HG03432 (cell line): ENCODE measurements around the gene CDH4.
A peak's percentile ranks its signal among the peaks of the same experiment; 100 is the strongest.

Experiments used
- ATAC-seq: cut with Tn5 transposase; IDR thresholded peaks from one replicate; pipeline ENCODE4 v1.9.1; 2021; ENCODE audit warnings: mild to moderate bottlenecking, moderate library complexity; ENCODE audit not compliant: unreplicated experiment

CDH4 gene

GRCh38 chr20:61911824-61912223, 659.8 kb downstream of the CDH4 start:
- no peak for ATAC-seq

GRCh38 chr20:61912665-61913422, 660.8 kb downstream of the CDH4 start:
- ATAC-seq: peak; percentile 59

GRCh38 chr20:61913423-61914225, 661.6 kb downstream of the CDH4 start:
- ATAC-seq: no peak

GRCh38 chr20:61915101-61915500, 663.0 kb downstream of the CDH4 start:
- ATAC-seq: no peak

DNA sequence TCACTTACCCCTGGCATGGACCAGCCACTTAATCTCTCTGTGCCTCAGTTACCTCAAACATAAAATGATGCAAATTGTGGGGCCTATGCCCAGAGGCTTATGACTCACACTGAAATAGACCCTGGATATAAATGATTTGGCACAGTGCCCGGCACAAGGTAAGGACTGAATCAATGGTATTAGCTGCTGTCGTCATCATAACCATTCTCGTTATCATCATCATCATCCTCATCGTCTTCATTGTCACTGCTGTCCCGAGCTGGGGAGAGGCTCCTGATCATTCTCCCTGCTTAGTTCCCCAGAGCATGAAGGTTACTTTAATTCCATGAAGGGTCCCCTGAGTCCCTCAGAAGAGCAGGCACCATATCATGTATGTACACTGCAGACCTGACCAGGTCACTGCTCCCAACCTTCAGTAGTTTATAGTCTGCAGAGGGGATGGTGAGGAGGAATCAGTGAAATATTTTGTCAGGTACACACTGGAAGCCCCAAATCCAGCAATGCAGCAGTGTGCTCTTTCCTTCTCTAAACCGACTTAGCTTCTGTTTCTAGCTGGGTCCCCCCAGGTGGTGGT, 664.3 kb downstream of the CDH4 start:
- ATAC-seq: no peak

- no peak for ATAC-seq
Measured at GRCh38 chr20:61917474-61918145, 665.5 kb downstream of the CDH4 start.

DNA sequence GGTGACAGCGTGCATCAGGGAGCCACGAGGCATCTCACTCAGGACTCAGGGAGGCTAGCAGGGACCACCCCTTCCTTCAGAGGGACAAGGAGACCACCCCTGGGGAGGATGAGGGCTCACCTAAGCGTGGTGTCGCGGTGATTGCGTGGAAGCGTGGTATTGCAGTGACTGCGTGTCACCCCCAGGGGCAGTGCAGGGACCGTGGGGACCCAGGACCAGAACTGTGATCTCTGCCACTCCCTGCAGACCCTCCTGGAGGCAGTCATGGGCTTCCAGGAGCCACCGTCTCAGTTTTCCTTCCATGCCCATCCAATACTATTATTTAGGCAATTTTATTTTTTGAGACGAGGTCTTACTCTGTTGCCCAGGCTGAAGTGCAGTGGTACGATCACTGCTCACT, 666.5 kb downstream of the CDH4 start:
- no peak for ATAC-seq

- ATAC-seq: no peak
Measured at GRCh38 chr20:61919239-61919638, 667.2 kb downstream of the CDH4 start.

- ATAC-seq: no peak
Measured at GRCh38 chr20:61919675-61920365, 667.8 kb downstream of the CDH4 start.

- ATAC-seq: no peak
Measured at GRCh38 chr20:61922411-61922810, 670.4 kb downstream of the CDH4 start.

GRCh38 chr20:61922936-61923335, 670.9 kb downstream of the CDH4 start:
- no peak for ATAC-seq

- ATAC-seq: no peak
Measured at GRCh38 chr20:61923371-61924166, 671.5 kb downstream of the CDH4 start.

DNA sequence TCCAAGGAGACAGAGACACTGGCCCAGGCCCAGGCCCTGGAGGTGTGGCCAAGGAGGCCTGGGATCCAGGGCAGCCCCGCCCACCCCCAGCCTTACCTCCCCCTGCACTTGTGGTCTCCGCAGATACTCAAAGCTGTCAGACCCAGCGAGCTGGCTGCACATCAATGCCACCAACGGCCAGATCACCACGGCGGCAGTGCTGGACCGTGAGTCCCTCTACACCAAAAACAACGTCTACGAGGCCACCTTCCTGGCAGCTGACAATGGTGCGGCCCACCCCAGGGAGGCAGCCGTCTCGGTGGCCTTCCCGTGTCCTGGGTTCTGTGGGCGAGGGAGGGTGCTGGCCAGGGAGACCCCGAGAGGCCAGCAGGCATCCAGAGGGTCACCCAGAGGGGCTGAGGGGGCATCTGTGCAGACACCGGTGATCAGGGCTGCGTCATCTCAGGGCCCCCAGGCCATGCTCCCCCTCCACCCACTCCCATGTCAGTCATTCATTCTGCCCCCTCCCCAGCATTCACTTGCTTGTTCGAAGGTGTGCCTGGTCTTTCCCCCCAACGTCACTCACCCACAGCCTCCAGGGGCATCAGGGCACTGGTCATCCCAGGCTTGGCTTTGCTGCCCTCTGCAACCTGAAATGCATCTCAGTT, 672.3 kb downstream of the CDH4 start:
- no peak for ATAC-seq

- no peak for ATAC-seq
Measured at GRCh38 chr20:61924858-61925554, 672.9 kb downstream of the CDH4 start.

GRCh38 chr20:61925555-61926252, 673.6 kb downstream of the CDH4 start:
- no peak for ATAC-seq

DNA sequence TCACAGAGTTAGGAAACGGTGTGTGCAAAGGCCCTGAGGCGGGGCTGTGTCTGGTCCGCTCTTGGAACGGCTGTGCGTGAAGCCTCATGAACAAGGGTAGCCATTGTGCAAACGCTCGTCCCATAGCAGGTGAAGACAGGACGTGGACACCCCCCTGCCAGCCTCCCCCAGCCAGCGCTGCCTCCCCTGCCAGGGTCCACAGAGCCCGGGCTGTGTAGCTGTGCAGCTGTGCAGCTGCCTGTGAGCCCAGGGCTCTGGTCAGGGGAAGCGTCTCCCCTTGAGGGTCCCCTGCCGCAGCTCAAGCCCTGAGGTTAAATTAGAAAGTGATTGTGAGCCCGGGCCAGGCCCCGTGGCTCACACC, 674.2 kb downstream of the CDH4 start:
- ATAC-seq: no peak

DNA sequence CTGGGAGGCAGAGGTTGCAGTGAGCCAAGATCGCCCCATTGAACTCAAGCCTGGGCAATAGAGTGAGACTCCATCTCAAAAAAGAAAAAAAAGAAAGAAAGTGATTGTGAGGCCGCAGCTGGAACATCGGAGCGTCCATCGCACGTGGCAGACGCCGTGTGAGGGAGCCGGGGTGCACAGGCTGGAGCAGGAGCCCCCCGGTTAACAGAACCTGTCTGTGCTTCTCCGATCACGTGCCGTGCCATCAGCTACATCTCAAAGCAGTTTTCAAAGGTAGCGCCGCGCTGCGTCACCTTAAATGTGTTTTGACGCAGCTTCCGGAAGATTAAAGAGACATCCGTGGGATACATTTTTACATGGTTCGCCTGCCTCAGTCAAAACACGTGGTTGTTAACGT, 674.7 kb downstream of the CDH4 start:
- ATAC-seq: no peak

DNA sequence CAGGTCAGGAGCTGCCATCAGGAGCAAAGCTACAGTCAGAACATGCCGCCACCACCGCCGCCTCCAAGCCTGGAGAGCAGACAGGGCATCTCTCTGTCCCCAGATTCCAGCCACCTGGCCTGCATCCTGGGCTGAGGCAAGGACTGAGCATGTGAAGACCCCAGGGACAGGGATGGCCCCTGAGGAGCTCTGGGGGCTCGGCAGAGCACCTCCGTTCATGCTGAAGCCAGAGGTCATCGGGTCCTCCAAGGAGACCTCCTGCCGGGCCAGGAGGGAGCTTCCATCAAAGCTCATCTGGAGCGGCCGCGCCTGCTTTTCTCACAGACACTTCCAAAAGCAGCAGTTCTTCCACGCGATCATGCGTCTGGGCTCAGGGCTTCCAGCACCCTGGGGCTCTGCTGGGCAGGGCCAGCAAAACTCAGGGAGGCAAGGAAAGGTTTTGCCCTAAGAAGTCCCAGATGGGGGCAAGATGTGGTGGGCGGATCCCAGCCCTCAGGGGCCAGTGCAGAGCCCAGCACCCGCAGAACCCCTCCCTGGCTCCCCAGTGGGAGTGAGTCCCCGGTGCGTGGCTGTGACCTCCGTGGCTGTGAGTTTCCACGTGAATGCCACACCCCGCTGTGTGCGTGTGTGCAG, 675.2 kb downstream of the CDH4 start:
- no peak for ATAC-seq
